ENCODE data around the gene ZBTB18. TPM values are rescaled to one million over a fixed set of nuclear protein-coding genes. Genes with fewer than 3 reads are reported as not detected.

ZBTB18 gene
- total RNA-seq, 1 donor from 2014 or later, result 18.0 TPM

DNA sequence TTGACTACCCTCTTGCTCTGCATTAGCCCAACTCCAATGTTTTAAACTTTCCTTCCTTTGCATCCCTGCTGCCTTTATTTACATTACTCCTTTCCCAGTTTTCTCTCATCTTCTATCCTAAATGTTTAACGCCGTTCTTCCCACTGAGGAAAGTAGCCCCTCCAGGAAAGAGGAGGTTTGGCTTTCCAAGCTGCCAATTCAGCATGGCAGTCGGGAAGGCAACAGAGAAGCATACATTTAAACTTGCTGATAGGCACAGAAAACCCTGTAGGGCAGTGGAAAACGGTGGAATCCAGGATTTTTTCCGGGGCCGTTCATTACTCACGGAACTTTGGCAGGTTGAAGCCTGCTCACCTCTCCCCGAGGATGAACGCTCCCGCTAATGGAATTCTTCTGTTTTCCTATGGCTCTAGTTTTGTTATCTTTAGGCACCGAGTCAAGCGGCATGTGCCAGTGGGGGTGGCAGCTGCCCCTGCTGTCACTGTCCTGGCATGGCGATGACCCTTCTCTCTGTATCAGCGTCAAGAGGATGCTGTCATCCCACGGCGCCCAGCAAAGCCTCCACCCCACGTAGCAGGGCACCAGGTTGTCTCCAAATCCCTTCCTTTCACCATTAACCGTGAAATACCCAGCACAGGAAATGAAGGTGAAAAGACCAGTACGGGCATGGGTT is 48.3 kb downstream of the ZBTB18 start:
- no peak for DNase-seq (ENCODE audit: low spot score)
- intact Hi-C loops (cut with DNase I), result no loop called here

DNA sequence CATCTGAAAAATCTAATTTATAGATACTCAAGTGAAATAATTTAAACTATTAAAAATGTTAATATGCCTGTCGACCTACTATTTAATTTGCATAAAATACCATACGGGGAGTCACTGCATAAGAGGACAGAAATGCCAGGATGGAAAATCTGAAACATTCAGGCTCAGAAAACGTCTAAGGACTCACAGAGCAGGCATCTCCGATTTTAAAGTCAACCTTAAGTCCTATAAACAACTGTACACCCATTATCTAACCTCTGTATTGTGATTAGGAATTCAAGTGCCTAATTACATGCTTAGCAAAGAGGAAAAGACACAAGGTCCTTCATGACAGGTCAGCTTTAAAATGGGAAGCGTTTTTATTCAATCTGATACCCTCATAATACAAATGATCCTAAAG is 49.2 kb downstream of the ZBTB18 start:
- intact Hi-C loops (cut with DNase I), result no loop called here
- DNase-seq (ENCODE audit: low spot score), result no peak

DNA sequence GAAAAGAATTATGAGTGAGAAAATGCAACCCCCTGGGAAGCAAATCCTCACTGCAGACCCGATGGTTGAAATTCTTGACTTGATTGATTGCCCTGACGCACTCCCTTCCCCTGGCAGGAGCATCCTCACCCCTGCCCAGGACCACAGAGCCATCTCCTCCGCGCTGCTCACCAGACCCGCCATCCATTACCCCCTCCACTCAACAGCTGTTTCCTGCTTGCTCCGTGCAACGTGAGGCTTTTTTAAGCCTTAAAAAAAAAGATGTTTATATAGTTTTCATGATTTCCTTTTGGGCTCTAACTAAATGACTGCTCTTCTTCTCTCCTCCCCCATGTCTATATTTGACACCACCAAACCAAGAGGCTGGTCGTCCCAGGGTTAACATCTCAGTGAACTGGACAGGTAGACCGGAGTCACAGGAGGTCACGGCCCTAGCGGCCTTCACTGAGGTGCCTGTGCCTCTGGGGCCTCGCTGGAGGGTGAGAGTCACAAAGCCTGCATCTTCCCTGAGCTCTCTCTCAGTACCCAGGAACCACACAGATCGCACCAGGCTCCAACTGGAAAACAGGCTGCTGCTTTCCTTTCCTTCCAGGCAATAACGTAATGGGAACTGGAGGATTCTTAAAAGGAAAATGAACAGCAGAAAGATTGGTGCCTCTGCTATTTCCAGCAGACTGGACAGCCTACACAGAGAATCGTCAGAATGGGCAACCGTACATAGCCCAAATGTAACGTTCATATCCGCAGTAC is 49.8 kb downstream of the ZBTB18 start:
- DNase-seq (ENCODE audit: low spot score), result no peak
- intact Hi-C loops (cut with DNase I), result no loop called here

DNA sequence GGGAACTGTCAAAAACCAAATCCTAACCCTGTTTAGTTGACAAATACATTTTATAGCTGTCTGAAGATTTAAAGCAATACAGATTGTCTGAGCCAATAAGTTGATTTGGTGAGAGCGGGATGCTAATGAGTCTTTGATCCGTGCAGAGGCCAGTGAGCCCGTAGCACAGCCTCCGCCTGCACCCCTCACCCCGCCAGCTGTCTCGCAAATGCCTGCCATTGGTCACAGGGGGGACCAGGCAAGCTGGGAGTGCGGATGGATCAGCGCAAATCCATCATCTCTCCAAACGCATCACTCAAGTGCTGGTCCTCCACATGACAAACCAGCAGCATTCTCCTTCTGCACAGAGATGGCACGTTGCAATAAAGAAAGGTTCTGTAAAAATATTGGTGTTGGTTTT is 51.0 kb downstream of the ZBTB18 start:
- intact Hi-C loops (cut with DNase I), result no loop called here
- DNase-seq (ENCODE audit: low spot score), result no peak

DNA sequence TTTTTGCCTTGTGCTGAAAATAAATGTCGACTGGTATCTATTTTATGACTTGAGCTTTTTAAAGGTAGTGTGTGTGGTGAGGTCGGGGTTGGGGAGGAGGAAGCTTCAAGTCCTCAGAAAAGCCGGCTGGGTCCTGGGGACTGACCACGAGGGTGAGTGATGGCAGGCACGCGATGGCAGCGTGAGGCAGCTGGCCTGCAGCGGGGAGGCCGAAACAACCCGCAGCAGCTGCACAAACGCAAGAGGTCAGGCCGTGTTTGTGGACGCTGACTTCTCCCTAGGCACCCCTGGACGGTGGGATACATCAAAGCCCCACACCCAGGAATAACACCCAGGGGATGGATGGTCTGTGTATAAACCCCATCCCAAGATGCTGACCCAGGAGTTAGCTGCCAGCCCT is 51.4 kb downstream of the ZBTB18 start:
- intact Hi-C loops (cut with DNase I), result no loop called here
- DNase-seq (ENCODE audit: low spot score), result no peak

DNA sequence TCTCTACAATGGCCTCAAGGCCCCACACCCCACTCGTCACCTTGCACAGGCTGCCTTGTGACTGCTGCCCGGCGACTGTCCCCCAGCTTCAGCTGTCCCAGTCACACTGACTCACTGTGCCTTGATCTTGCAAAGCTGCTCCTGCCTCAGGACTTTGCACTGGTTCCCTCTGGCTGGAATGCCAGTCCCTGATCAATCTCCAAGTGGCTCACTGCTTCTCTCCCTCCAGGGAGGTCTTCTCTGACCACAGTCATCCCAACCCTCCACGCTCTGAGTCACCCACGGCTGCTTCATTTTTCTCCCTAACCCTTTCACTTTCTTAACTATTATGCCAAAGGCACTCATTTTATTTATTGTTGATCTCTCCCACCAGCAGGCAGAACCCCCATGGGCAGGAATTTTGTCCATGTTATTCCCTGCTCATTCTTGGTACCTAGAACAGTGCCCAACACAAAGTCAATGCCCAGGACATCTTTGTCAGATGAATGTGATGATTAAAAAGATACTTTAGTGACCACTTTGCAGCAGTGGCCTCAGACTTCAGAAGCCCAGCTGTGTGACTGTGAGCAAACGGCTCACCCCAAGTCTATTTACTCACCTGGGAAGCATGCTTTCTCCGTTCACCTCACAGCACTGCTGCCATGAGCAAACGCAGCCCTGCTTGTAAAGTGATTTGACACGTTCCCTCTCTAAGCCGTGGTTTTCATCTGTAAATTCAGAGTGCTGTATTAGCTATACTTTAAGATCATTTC is 53.4 kb downstream of the ZBTB18 start:
- intact Hi-C loops (cut with DNase I), result no loop called here

DNA sequence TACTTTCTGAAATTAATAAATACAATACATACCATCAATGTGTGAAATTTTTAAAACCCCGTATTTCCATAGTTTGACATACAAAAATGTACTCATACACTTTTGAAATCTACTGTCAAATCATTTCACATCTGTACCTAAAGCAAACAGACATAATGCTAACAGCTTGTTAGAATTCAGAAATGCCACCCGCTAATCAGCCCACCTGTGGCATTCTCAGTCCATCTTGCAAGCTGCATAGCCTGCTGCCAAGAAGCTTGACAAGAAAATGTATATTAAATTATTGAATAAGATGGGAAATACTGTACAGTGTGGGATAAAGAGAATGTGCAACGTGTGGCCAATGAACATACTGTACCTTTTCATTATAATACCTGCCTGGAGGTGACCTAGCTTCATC is 55.1 kb downstream of the ZBTB18 start:
- no peak for DNase-seq (ENCODE audit: low spot score)
- intact Hi-C loops (cut with DNase I), result no loop called here

More for the DNA sequence above, 53.4 kb downstream of the ZBTB18 start:
- DNase-seq (ENCODE audit: low spot score), result no peak

Other genes with a start within 250 kb of the ZBTB18 start
- 24.4 TPM for gene AKT3, start 201.0 kb upstream of the ZBTB18 start, total RNA-seq

Measured in cardiac septum (tissue), 1 donor.